ENCODE measurements around the gene USP9X. TPM values are rescaled to one million over a fixed set of nuclear protein-coding genes. Genes with fewer than 3 reads are reported as not detected.

Gene USP9X
- total and polyA plus RNA-seq, 2 of the 8 experiments (the other 6 are each of a cell fraction or from before 2014, with no cell fraction given) = 79.2 to 300 TPM

DNA sequence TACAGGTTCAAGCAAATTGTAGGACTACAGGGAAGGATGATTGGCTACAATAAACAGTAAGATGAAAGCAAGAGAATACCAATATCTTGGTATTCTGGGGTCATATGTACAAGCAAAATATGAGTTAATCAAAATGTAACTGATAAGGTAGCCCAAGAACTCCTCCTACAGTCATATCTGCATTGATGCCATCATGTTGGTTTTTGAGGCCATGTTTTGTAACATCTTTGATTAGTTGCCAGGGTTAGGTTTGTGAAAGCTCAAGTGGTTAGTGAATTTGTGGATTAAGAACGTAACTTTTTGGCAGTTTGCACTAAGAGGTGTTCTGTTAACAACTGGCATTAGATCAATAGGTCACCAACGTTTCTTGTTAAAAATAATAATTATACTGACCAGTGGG lies 59.6 kb downstream of the USP9X start:
- no peak overlapping the region for H4K8ac ChIP-seq (ENCODE audit: extremely low read depth, insufficient read depth, low read length)
- H3K4me2 ChIP-seq (ENCODE audit: insufficient read depth in 1 of 2, low read depth in 2 of 2, low read length in 2 of 2) = no peak overlapping the region
- H3K79me1 ChIP-seq (ENCODE audit: low read depth, low read length) = no peaks in the 10 kb centered on the region
- H2BK12ac ChIP-seq (ENCODE audit: low read depth, low read length) = no peak overlapping the region
- H3K36me3 ChIP-seq (ENCODE audit: control insufficient read depth in 2 of 4, insufficient read depth in 4 of 4, low read length in 3 of 4) = peaks cover 15 to 98% (median 41%) of the 10 kb centered on the region in 4 experiments
- 89% methylated on average over 2 of the region's 2 CpGs; no CpG with 5 or more reads in 1 of the 2 experiments for WGBS, 2 experiments (ENCODE audit: extremely low coverage in 1 of 2, insufficient coverage in 1 of 2, insufficient read length in 1 of 2, insufficient replicate concordance in 2 of 2, low coverage in 1 of 2, low lambda C conversion rate in 2 of 2, missing lambda C conversion rate in 1 of 2)
- DNase-seq (ENCODE audit: low read depth in 1 of 2, low spot score in 2 of 2) (no peak), FAIRE-seq (no peak)
- H4K20me1 ChIP-seq (replicated peaks in 1 of 2; ENCODE audit: control insufficient read depth in 1 of 2, insufficient read depth in 2 of 2, low read length in 2 of 2) = peaks cover 0 to 4% of the 10 kb centered on the region in 2 experiments
- peaks cover 0 to 68% of the 10 kb centered on the region in 2 experiments; a peak in 2 of 4 replicates for H3K79me2 ChIP-seq (ENCODE audit: control insufficient read depth in 1 of 2, insufficient read depth in 2 of 2, low read length in 2 of 2)
- H4K91ac ChIP-seq (replicated peaks; ENCODE audit: insufficient read length, low read length) = no peak overlapping the region
- H3K23me2 ChIP-seq (ENCODE audit: low read depth, low read length) = no peaks in the 10 kb centered on the region
- H3K9me3 ChIP-seq (ENCODE audit: insufficient read depth in 2 of 2, low read depth in 1 of 2, low read length in 1 of 2) = no peaks in the 10 kb centered on the region
- H2AFZ ChIP-seq (ENCODE audit: low read length) = no peak overlapping the region
- H3K4me3 ChIP-seq (ENCODE audit: extremely low read depth in 1 of 4, insufficient read depth in 2 of 4, low read depth in 3 of 4, low read length in 4 of 4) = no peak overlapping the region
- H3K4ac ChIP-seq (replicated peaks; ENCODE audit: insufficient read length, low read depth, low read length) = no peak overlapping the region
- no peak overlapping the region for H2BK15ac ChIP-seq (ENCODE audit: low read length)
- no peak overlapping the region for H2BK20ac ChIP-seq (ENCODE audit: low read length)
- no peak overlapping the region for H3K23ac ChIP-seq (ENCODE audit: insufficient read length)
- H3K4me1 ChIP-seq (replicated peaks in 1 of 4; ENCODE audit: control insufficient read depth in 3 of 4, insufficient read depth in 4 of 4, low read length in 3 of 4) = no peaks in the 10 kb centered on the region
- H3K27me3 ChIP-seq (replicated peaks in 1 of 4; ENCODE audit: control insufficient read depth in 3 of 4, extremely low read depth in 1 of 4, insufficient read depth in 3 of 4, low read length in 3 of 4) = no peaks in the 10 kb centered on the region
- no peak overlapping the region for H3K14ac ChIP-seq (ENCODE audit: insufficient read length)
- ChIA-PET POLR2A (ENCODE audit: partially characterized antibody) (no interaction called here), CTCF (ENCODE audit: partially characterized antibody) (no interaction called here)
- no peak overlapping the region for H4K5ac ChIP-seq (ENCODE audit: insufficient read length, low read depth, low read length)
- H3K56ac ChIP-seq (replicated peaks; ENCODE audit: insufficient read length, low read depth, low read length) = no peak overlapping the region
- H2AK5ac ChIP-seq (ENCODE audit: low read depth, low read length) = no peak overlapping the region
- H2BK120ac ChIP-seq (replicated peaks; ENCODE audit: low read depth, low read length) = no peak overlapping the region
- no peak overlapping the region for H2BK5ac ChIP-seq (ENCODE audit: low read depth, low read length)
- H3K27ac ChIP-seq (ENCODE audit: low read depth, low read length) = no peak overlapping the region
- H3K9ac ChIP-seq (replicated peaks in 1 of 4; ENCODE audit: extremely low read depth in 1 of 4, low read depth in 3 of 4, low read length in 3 of 4) = no peak overlapping the region
- H3K18ac ChIP-seq (ENCODE audit: extremely low read depth, low read length) = no peak overlapping the region
- TF ChIP-seq TCF12 (IDR thresholded peaks at IDR 0.05; ENCODE audit: low read depth, low read length) = no peak
- TF ChIP-seq SIRT6 (IDR thresholded peaks at IDR 0.05; ENCODE audit: low read length) = no peak
- TF ChIP-seq SIN3A (conservative IDR thresholded peaks at IDR 0.05 in 1 of 2, IDR thresholded peaks at IDR 0.05 in 1 of 2; ENCODE audit: low read depth in 1 of 2, low read length in 2 of 2) = no peak
- TF ChIP-seq SP2 (IDR thresholded peaks at IDR 0.05; ENCODE audit: low read length) = no peak
- no peak for TF ChIP-seq KDM4A (IDR thresholded peaks at IDR 0.05; ENCODE audit: low read depth, low read length, severe bottlenecking)
- TF ChIP-seq CREB1 (IDR thresholded peaks at IDR 0.05) = no peak
- TF ChIP-seq SP4 (IDR thresholded peaks at IDR 0.05; ENCODE audit: low read length) = no peak
- no peak for TF ChIP-seq CBX8 (IDR thresholded peaks at IDR 0.05; ENCODE audit: borderline replicate concordance, low read depth, low read length)
- TF ChIP-seq EP300 (IDR thresholded peaks at IDR 0.05; ENCODE audit: borderline replicate concordance in 1 of 2, low read depth in 2 of 2, low read length in 2 of 2) = no peak
- TF ChIP-seq SAP30 (IDR thresholded peaks at IDR 0.05; ENCODE audit: insufficient read depth, insufficient replicate concordance, low read length) = no peak
- TF ChIP-seq SP1 (IDR thresholded peaks at IDR 0.05; ENCODE audit: low read depth, low read length) = no peak
- TF ChIP-seq KDM1A (IDR thresholded peaks at IDR 0.05; ENCODE audit: borderline replicate concordance, low read length) = no peak
- no peak for TF ChIP-seq FOSL1 (IDR thresholded peaks at IDR 0.05; ENCODE audit: insufficient read depth, low read depth, low read length)
- TF ChIP-seq, protein P1, sequence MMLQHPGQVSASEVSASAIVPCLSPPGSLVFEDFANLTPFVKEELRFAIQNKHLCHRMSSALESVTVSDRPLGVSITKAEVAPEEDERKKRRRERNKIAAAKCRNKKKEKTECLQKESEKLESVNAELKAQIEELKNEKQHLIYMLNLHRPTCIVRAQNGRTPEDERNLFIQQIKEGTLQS (IDR thresholded peaks at IDR 0.05; ENCODE audit: insufficient read depth, low read depth, low read length) = no peak
- no peak for TF ChIP-seq GABPA (IDR thresholded peaks at IDR 0.05; ENCODE audit: borderline replicate concordance, insufficient read depth, low read length)

All from H1 (cell line).